Measurements from ENCODE around the gene ZNF750.

DNA sequence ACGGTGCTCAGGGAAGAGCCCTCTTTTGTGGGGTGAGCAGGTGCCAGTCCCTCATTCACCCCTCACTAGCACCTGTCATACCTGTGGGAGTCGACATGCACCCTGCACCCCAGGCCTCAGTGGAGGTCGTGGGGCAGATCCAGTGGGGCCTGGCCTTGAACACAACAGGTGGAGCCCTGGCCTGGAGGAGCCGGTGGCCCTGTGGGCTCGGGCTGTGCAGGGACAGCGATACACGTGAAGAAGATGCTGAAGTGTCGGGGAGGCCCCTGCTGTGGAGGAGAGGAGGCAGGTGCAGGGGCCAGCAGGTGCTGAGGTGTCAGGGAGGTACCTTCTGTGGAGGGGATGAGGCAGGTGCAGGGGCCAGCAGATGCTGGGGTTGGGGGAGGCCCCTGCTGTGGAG lies 31.8 kb downstream of the ZNF750 start:
- TF ChIP-seq, protein P1, sequence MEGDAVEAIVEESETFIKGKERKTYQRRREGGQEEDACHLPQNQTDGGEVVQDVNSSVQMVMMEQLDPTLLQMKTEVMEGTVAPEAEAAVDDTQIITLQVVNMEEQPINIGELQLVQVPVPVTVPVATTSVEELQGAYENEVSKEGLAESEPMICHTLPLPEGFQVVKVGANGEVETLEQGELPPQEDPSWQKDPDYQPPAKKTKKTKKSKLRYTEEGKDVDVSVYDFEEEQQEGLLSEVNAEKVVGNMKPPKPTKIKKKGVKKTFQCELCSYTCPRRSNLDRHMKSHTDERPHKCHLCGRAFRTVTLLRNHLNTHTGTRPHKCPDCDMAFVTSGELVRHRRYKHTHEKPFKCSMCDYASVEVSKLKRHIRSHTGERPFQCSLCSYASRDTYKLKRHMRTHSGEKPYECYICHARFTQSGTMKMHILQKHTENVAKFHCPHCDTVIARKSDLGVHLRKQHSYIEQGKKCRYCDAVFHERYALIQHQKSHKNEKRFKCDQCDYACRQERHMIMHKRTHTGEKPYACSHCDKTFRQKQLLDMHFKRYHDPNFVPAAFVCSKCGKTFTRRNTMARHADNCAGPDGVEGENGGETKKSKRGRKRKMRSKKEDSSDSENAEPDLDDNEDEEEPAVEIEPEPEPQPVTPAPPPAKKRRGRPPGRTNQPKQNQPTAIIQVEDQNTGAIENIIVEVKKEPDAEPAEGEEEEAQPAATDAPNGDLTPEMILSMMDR (IDR thresholded peaks at IDR 0.05) = no peak
- TF ChIP-seq EZH2 (IDR thresholded peaks at IDR 0.05) = no peak

Measured in neural progenitor cell (in vitro differentiated cells).